Caco-2 (cell line): ENCODE results near the gene AGBL5. TPM values are rescaled to one million over a fixed set of nuclear protein-coding genes. Genes with fewer than 3 reads are reported as not detected.

Experiments used
- BruUV-seq: library from RNA; stranded (reverse); fragments of 400-500 nt; replicated peaks from 2 replicates; lab custom pipeline; 2021; lab: Mats Ljungman, UMichigan
- CTCF ChIA-PET: fragments of 300-600 bp; sonication (Branson Sonifier 250); formaldehyde crosslinking; loops from one replicate; lab custom pipeline; 2022; ENCODE audit warnings: antibody characterized with exemption; lab: Charles Lee
- POLR2A ChIA-PET: fragments of 300-600 bp; sonication (Branson Sonifier 250); formaldehyde crosslinking; loops from one replicate; lab custom pipeline; 2022; ENCODE audit warnings: antibody characterized with exemption; lab: Charles Lee
- DNase-seq, 2 experiments: peaks; one replicate each; pipeline versions ENCODE4 v3.0.0 to v3.0.0-alpha.2; 2020 to 2022
- H3K27me3 ChIP-seq: replicated peaks from 2 replicates; pipeline ENCODE4 v1.6.0; 2011; ENCODE audit warnings: low read length; ENCODE audit not compliant: control insufficient read depth, insufficient read depth
- H3K36me3 ChIP-seq: 2 replicates; pipeline ENCODE4 v1.5.1; 2011; ENCODE audit warnings: low read length; ENCODE audit not compliant: control insufficient read depth, insufficient read depth
- H3K4me1 ChIP-seq: fragments of 250-450 bp; sonication (Bioruptor Pico); 2 replicates; pipeline ENCODE4 v1.5.1; 2020; ENCODE audit warnings: mild to moderate bottlenecking
- H3K4me3 ChIP-seq: 2 replicates; pipeline ENCODE4 v1.5.1; 2011; ENCODE audit warnings: low read depth, mild to moderate bottlenecking, control low read depth, low read length
- H3K9me3 ChIP-seq: fragments of 250-450 bp; sonication (Bioruptor Pico); 2 replicates; pipeline ENCODE4 v1.5.1; 2020; ENCODE audit warnings: mild to moderate bottlenecking, moderate library complexity
- H3K27ac Mint-ChIP-seq: one replicate; pipeline ENCODE4 v1.8.0; 2022; ENCODE audit warnings: mixed read lengths; ENCODE audit not compliant: unreplicated experiment
- H3K27me3 Mint-ChIP-seq: one replicate; pipeline ENCODE4 v1.8.0; 2022; ENCODE audit warnings: mixed read lengths; ENCODE audit not compliant: insufficient read depth, unreplicated experiment
- H3K36me3 Mint-ChIP-seq: one replicate; pipeline ENCODE4 v1.8.0; 2022; ENCODE audit warnings: mild to moderate bottlenecking, mixed read lengths; ENCODE audit not compliant: insufficient read depth, unreplicated experiment
- H3K4me1 Mint-ChIP-seq: one replicate; pipeline ENCODE4 v1.8.0; 2022; ENCODE audit warnings: low read depth, mixed read lengths; ENCODE audit not compliant: unreplicated experiment
- H3K4me3 Mint-ChIP-seq: one replicate; pipeline ENCODE4 v1.8.0; 2022; ENCODE audit warnings: mild to moderate bottlenecking, moderate library complexity, mixed read lengths; ENCODE audit not compliant: unreplicated experiment
- H3K9me3 Mint-ChIP-seq: one replicate; pipeline ENCODE4 v1.8.0; 2022; ENCODE audit warnings: mixed read lengths; ENCODE audit not compliant: unreplicated experiment
- intact Hi-C: fragments of 100-400 bp; cut with micrococcal nuclease; formaldehyde crosslinking; loops from one replicate; pipeline ENCODE4 v1.10.0; 2022; ENCODE audit not compliant: unreplicated experiment
- total RNA-seq: library from RNA; stranded (reverse); gene quantifications from 2 replicates; pipeline ENCODE4 v1.2.3, GENCODE V29; 2022
- TF ChIP-seq, protein P1 (sequence below), 2 experiments: fragments of 200-600 bp in 1 of 2; IDR thresholded peaks; 1 replicate in 1 of 2; 2 replicates in 1 of 2; pipeline versions ENCODE4 v1.5.1 to v1.8.0; 2011 to 2022; ENCODE audit warnings: antibody characterized with exemption in 1 of 2, control low read depth in 1 of 2, inconsistent platforms in 1 of 2, low read depth in 1 of 2, low read length in 1 of 2, mild to moderate bottlenecking in 1 of 2, moderate library complexity in 1 of 2; ENCODE audit not compliant: insufficient read depth in 1 of 2, severe bottlenecking in 1 of 2, unreplicated experiment in 1 of 2

The AGBL5 gene
- total RNA-seq, 1 experiment from 2014 or later, result 34.1 TPM

DNA sequence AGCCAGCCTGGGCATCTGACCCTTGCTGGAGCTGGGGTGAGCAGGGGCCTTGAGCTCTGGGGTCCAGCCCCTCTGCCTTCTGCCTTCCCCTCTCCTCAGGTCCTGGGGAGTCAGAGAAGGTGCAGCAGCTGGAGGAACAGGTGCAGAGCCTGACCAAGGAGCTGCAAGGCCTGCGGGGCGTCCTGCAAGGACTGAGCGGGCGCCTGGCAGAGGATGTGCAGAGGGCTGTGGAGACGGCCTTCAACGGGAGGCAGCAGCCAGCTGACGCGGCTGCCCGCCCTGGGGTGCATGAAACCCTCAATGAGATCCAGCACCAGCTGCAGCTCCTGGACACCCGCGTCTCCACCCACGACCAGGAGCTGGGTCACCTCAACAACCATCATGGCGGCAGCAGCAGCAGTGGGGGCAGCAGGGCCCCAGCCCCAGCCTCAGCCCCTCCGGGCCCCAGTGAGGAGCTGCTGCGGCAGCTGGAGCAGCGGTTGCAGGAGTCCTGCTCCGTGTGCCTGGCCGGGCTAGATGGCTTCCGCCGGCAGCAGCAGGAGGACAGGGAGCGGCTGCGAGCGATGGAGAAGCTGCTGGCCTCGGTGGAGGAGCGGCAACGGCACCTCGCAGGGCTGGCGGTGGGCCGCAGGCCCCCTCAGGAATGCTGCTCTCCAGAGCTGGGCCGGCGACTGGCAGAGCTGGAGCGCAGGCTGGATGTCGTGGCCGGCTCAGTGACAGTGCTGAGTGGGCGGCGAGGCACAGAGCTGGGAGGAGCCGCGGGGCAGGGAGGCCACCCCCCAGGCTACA is 30.7 kb downstream of the AGBL5 start:
- no peaks in the 10 kb centered on the region for H3K27me3 ChIP-seq
- H3K9me3 ChIP-seq, result no peaks in the 10 kb centered on the region
- peaks cover 7% of the 10 kb centered on the region for H3K4me1 ChIP-seq
- no peaks in the 10 kb centered on the region for H3K36me3 ChIP-seq
- ChIA-PET POLR2A (no interaction called here), CTCF (interaction anchor here (0.9 to 2.1 kb wide), 5 partner anchors 10 to 109 kb away, joined by 3 to 19 read pairs (median 5); partner anchors contain the start of genes OST4 and TMEM214)
- H3K36me3 Mint-ChIP-seq, result peaks cover 6% of the 10 kb centered on the region
- TF ChIP-seq, protein P1, sequence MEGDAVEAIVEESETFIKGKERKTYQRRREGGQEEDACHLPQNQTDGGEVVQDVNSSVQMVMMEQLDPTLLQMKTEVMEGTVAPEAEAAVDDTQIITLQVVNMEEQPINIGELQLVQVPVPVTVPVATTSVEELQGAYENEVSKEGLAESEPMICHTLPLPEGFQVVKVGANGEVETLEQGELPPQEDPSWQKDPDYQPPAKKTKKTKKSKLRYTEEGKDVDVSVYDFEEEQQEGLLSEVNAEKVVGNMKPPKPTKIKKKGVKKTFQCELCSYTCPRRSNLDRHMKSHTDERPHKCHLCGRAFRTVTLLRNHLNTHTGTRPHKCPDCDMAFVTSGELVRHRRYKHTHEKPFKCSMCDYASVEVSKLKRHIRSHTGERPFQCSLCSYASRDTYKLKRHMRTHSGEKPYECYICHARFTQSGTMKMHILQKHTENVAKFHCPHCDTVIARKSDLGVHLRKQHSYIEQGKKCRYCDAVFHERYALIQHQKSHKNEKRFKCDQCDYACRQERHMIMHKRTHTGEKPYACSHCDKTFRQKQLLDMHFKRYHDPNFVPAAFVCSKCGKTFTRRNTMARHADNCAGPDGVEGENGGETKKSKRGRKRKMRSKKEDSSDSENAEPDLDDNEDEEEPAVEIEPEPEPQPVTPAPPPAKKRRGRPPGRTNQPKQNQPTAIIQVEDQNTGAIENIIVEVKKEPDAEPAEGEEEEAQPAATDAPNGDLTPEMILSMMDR (IDR thresholded peaks at IDR 0.05; ENCODE audit: insufficient read depth in 1 of 2, low read depth in 1 of 2, low read length in 1 of 2, severe bottlenecking in 1 of 2, unreplicated experiment in 1 of 2), result no peak
- intact Hi-C loops, result loop anchor here (1.0 to 2.0 kb wide), 4 partner anchors 11 to 61 kb away; partner anchors contain the start of genes OST4 and TMEM214
- H3K27ac Mint-ChIP-seq, result no peak overlapping the region
- peaks cover 6% of the 10 kb centered on the region for H3K27me3 Mint-ChIP-seq
- no peak overlapping the region for H3K4me3 ChIP-seq
- no peak for DNase-seq
- H3K4me3 Mint-ChIP-seq, result no peak overlapping the region
- no TSS peak for BruUV-seq
- no peaks in the 10 kb centered on the region for H3K9me3 Mint-ChIP-seq
- peaks cover 18% of the 10 kb centered on the region for H3K4me1 Mint-ChIP-seq

DNA sequence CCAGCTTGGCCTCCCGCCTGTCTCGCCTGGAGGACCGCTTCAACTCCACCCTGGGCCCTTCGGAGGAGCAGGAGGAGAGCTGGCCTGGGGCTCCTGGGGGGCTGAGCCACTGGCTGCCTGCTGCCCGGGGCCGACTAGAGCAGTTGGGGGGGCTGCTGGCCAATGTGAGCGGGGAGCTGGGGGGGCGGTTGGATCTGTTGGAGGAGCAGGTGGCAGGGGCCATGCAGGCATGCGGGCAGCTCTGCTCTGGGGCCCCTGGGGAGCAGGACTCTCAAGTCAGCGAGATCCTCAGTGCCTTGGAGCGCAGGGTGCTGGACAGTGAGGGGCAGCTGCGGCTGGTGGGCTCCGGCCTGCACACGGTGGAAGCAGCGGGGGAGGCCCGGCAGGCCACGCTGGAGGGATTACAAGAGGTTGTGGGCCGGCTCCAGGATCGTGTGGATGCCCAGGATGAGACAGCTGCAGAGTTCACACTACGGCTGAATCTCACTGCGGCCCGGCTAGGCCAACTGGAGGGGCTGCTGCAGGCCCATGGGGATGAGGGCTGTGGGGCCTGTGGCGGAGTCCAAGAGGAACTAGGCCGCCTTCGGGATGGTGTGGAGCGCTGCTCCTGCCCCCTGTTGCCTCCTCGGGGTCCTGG is 31.4 kb downstream of the AGBL5 start:
- no TSS peak for BruUV-seq
- Histone ChIP-seq H3K4me1 (peaks cover 7% of the 10 kb centered on the region), H3K36me3 (no peaks in the 10 kb centered on the region), H3K27me3 (no peaks in the 10 kb centered on the region), H3K4me3 (no peak overlapping the region), H3K9me3 (no peaks in the 10 kb centered on the region)
- H3K27ac Mint-ChIP-seq, result no peak overlapping the region
- H3K4me1 Mint-ChIP-seq, result peaks cover 21% of the 10 kb centered on the region
- ChIA-PET CTCF (interaction anchor here (1.0 to 2.1 kb wide), 3 partner anchors 11 to 33 kb away, joined by 4 to 19 read pairs (median 5); partner anchors contain the start of gene OST4), POLR2A (no interaction called here)
- H3K9me3 Mint-ChIP-seq, result no peaks in the 10 kb centered on the region
- no peak overlapping the region for H3K4me3 Mint-ChIP-seq
- TF ChIP-seq, protein P1 (IDR thresholded peaks at IDR 0.05; ENCODE audit: insufficient read depth in 1 of 2, low read depth in 1 of 2, low read length in 1 of 2, severe bottlenecking in 1 of 2, unreplicated experiment in 1 of 2), result no peak
- no peak for DNase-seq
- intact Hi-C loops, result no loop called here
- peaks cover 2% of the 10 kb centered on the region for H3K27me3 Mint-ChIP-seq
- peaks cover 6% of the 10 kb centered on the region for H3K36me3 Mint-ChIP-seq
